ENCODE measurements around the gene TTC21A.

The TTC21A gene

GRCh38 chr3:39140341-39140971 lies 33.0 kb downstream of the TTC21A start:
- DNase-seq = no peak

- no peak for DNase-seq
Measured at GRCh38 chr3:39141171-39141995, 33.9 kb downstream of the TTC21A start.

GRCh38 chr3:39142067-39142466 lies 34.6 kb downstream of the TTC21A start:
- no peak for DNase-seq

GRCh38 chr3:39143051-39143885 lies 35.8 kb downstream of the TTC21A start:
- no peak for DNase-seq

GRCh38 chr3:39144095-39144747 lies 36.7 kb downstream of the TTC21A start:
- DNase-seq = no peak

GRCh38 chr3:39144748-39145380 lies 37.4 kb downstream of the TTC21A start:
- DNase-seq = no peak

GRCh38 chr3:39146083-39146501 lies 38.6 kb downstream of the TTC21A start:
- no peak for DNase-seq

- DNase-seq = no peak
Measured at GRCh38 chr3:39146611-39147591, 39.4 kb downstream of the TTC21A start.

GRCh38 chr3:39147711-39148434 lies 40.4 kb downstream of the TTC21A start:
- no peak for DNase-seq

GRCh38 chr3:39148435-39149058 lies 41.1 kb downstream of the TTC21A start:
- DNase-seq = no peak

- DNase-seq = no peak
Measured at GRCh38 chr3:39149059-39149455, 41.6 kb downstream of the TTC21A start.

- DNase-seq = no peak
Measured at GRCh38 chr3:39149498-39150147, 42.1 kb downstream of the TTC21A start.

GRCh38 chr3:39150148-39150802 lies 42.8 kb downstream of the TTC21A start:
- no peak for DNase-seq

- DNase-seq = no peak
Measured at GRCh38 chr3:39150803-39151631, 43.5 kb downstream of the TTC21A start.

- DNase-seq = no peak
Measured at GRCh38 chr3:39153977-39154279, 46.4 kb downstream of the TTC21A start.

- DNase-seq = no peak
Measured at GRCh38 chr3:39154280-39155021, 47.0 kb downstream of the TTC21A start.

- no peak for DNase-seq
Measured at GRCh38 chr3:39156421-39156820, 48.9 kb downstream of the TTC21A start.
